ENCODE measurements around the gene SLC1A2.

SLC1A2 gene

GRCh38 chr11:35419184-35419829 lies at the start of gene SLC1A2:
Gene SLC1A2, minus strand, starts transcription at chr11:35419558. Its CDS starts 592 bp downstream, at chr11:35418966.
- DNase-seq (ENCODE audit: low read depth in 3 of 3) = no peak

- DNase-seq (ENCODE audit: low read depth in 3 of 3) = no peak
Measured at GRCh38 chr11:35466058-35466457, 46.7 kb upstream of the SLC1A2 start.

- no peak for DNase-seq (ENCODE audit: low read depth in 3 of 3)
Measured at GRCh38 chr11:35464308-35464707, 45.0 kb upstream of the SLC1A2 start.

- no peak for DNase-seq (ENCODE audit: low read depth in 3 of 3)
Measured at GRCh38 chr11:35463331-35463751, 44.0 kb upstream of the SLC1A2 start.

- DNase-seq (ENCODE audit: low read depth in 3 of 3) = no peak
Measured at GRCh38 chr11:35461917-35462538, 42.7 kb upstream of the SLC1A2 start.

- no peak for DNase-seq (ENCODE audit: low read depth in 3 of 3)
Measured at GRCh38 chr11:35459489-35459888, 40.1 kb upstream of the SLC1A2 start.

GRCh38 chr11:35458846-35459245 lies 39.5 kb upstream of the SLC1A2 start:
- DNase-seq (ENCODE audit: low read depth in 3 of 3) = no peak

GRCh38 chr11:35454362-35454761 lies 35.0 kb upstream of the SLC1A2 start:
- DNase-seq (ENCODE audit: low read depth in 3 of 3) = no peak

- DNase-seq (ENCODE audit: low read depth in 3 of 3) = no peak
Measured at GRCh38 chr11:35436581-35437250, 17.4 kb upstream of the SLC1A2 start.

- DNase-seq (ENCODE audit: low read depth in 3 of 3) = no peak
Measured at GRCh38 chr11:35433588-35433987, 14.2 kb upstream of the SLC1A2 start.

GRCh38 chr11:35432464-35432863 lies 13.1 kb upstream of the SLC1A2 start:
- no peak for DNase-seq (ENCODE audit: low read depth in 3 of 3)

GRCh38 chr11:35427071-35427470 lies 7.7 kb upstream of the SLC1A2 start:
- DNase-seq (ENCODE audit: low read depth in 3 of 3) = no peak

GRCh38 chr11:35426351-35426750 lies 7.0 kb upstream of the SLC1A2 start:
- DNase-seq (ENCODE audit: low read depth in 3 of 3) = no peak

GRCh38 chr11:35425603-35426212 lies 6.3 kb upstream of the SLC1A2 start:
- no peak for DNase-seq (ENCODE audit: low read depth in 3 of 3)

- DNase-seq (ENCODE audit: low read depth in 3 of 3) = no peak
Measured at GRCh38 chr11:35424157-35424940, 5.0 kb upstream of the SLC1A2 start.

- DNase-seq (ENCODE audit: low read depth in 3 of 3) = no peak
Measured at GRCh38 chr11:35420371-35420770, 1.0 kb upstream of the SLC1A2 start.

GRCh38 chr11:35419830-35420333 lies 524 bp upstream of the SLC1A2 start:
- DNase-seq (ENCODE audit: low read depth in 3 of 3) = no peak

- DNase-seq (ENCODE audit: low read depth in 3 of 3) = no peak
Measured at GRCh38 chr11:35418282-35419183, 825 bp downstream of the SLC1A2 start.

- DNase-seq (ENCODE audit: low read depth in 3 of 3) = no peak
Measured at GRCh38 chr11:35415487-35415886, 3.9 kb downstream of the SLC1A2 start.

GRCh38 chr11:35414776-35415175 lies 4.6 kb downstream of the SLC1A2 start:
- DNase-seq (ENCODE audit: low read depth in 3 of 3) = no peak

GRCh38 chr11:35414311-35414710 lies 5.0 kb downstream of the SLC1A2 start:
- DNase-seq (ENCODE audit: low read depth in 3 of 3) = no peak

Data from stimulated activated CD4-positive, alpha-beta T cell treated with anti-CD3 and anti-CD28 coated beads, TNF-alpha, amount 100 ng/mL, for 48 hours (primary cell).